ENCODE results near the gene MITF. TPM values are rescaled to one million over a fixed set of nuclear protein-coding genes. Genes with fewer than 3 reads are reported as not detected.

The MITF gene
- polyA plus RNA-seq, 1 donor from 2014 or later, result not detected

GRCh38 chr3:69764861-69765260 lies 25.6 kb downstream of the MITF start:
- H3K27ac ChIP-seq (ENCODE audit: low read length), result no peak overlapping the region
- H4K20me1 ChIP-seq (ENCODE audit: insufficient read depth), result no peaks in the 10 kb centered on the region
- no peak overlapping the region for H2AFZ ChIP-seq (ENCODE audit: low read depth, low read length)
- no peaks in the 10 kb centered on the region for H3K9me2 ChIP-seq (ENCODE audit: insufficient read depth, low read length)
- H3K4me2 ChIP-seq (ENCODE audit: low read length), result no peak overlapping the region
- H3K36me3 ChIP-seq (ENCODE audit: insufficient read depth, low read length), result no peaks in the 10 kb centered on the region
- no peaks in the 10 kb centered on the region for H3K79me2 ChIP-seq (replicated peaks; ENCODE audit: insufficient read depth, low read length)
- H3K9ac ChIP-seq (ENCODE audit: low read length), result no peak overlapping the region
- no peaks in the 10 kb centered on the region for H3K9me3 ChIP-seq (ENCODE audit: low read length)
- H3K4me3 ChIP-seq (ENCODE audit: low read length), result no peak overlapping the region
- H3F3A ChIP-seq (ENCODE audit: insufficient read depth, low read length, poor library complexity, severe bottlenecking), result no peaks in the 10 kb centered on the region
- no peak for TF ChIP-seq EP300 (conservative IDR thresholded peaks at IDR 0.05; ENCODE audit: poor library complexity, severe bottlenecking)
- TF ChIP-seq SMC3 (conservative IDR thresholded peaks at IDR 0.05; ENCODE audit: poor library complexity), result no peak
- no peak for TF ChIP-seq REST (IDR thresholded peaks at IDR 0.05; ENCODE audit: borderline replicate concordance)
- TF ChIP-seq CTCF (IDR thresholded peaks at IDR 0.05; ENCODE audit: poor library complexity, severe bottlenecking), result no peak
- TF ChIP-seq POLR2AphosphoS5 (IDR thresholded peaks at IDR 0.05), result no peak
- no peak for TF ChIP-seq MXI1 (conservative IDR thresholded peaks at IDR 0.05; ENCODE audit: poor library complexity, severe bottlenecking)
- TF ChIP-seq TAF1 (IDR thresholded peaks at IDR 0.05; ENCODE audit: low read depth), result no peak
- TF ChIP-seq RAD21 (conservative IDR thresholded peaks at IDR 0.05), result no peak
- no peak for TF ChIP-seq EZH2 (IDR thresholded peaks at IDR 0.05; ENCODE audit: borderline replicate concordance, insufficient read depth, low read length, poor library complexity, severe bottlenecking)
- no peaks in the 10 kb centered on the region for H3K27me3 ChIP-seq (ENCODE audit: insufficient read depth, low read depth, low read length)

GRCh38 chr3:69766638-69767037 lies 27.4 kb downstream of the MITF start:
- Histone ChIP-seq H3K27me3 (ENCODE audit: insufficient read depth, low read depth, low read length) (no peaks in the 10 kb centered on the region), H3F3A (ENCODE audit: insufficient read depth, low read length, poor library complexity, severe bottlenecking) (no peaks in the 10 kb centered on the region), H3K4me3 (ENCODE audit: low read length) (no peak overlapping the region), H3K79me2 (replicated peaks; ENCODE audit: insufficient read depth, low read length) (no peaks in the 10 kb centered on the region), H2AFZ (ENCODE audit: low read depth, low read length) (no peak overlapping the region), H3K36me3 (ENCODE audit: insufficient read depth, low read length) (no peaks in the 10 kb centered on the region), H3K9me3 (ENCODE audit: low read length) (no peaks in the 10 kb centered on the region), H3K4me2 (ENCODE audit: low read length) (no peak overlapping the region), H4K20me1 (ENCODE audit: insufficient read depth) (no peaks in the 10 kb centered on the region), H3K9ac (ENCODE audit: low read length) (no peak overlapping the region), H3K9me2 (ENCODE audit: insufficient read depth, low read length) (no peaks in the 10 kb centered on the region), H3K27ac (ENCODE audit: low read length) (no peak overlapping the region)
- TF ChIP-seq RAD21 (conservative IDR thresholded peaks at IDR 0.05), result no peak
- no peak for TF ChIP-seq EP300 (conservative IDR thresholded peaks at IDR 0.05; ENCODE audit: poor library complexity, severe bottlenecking)
- TF ChIP-seq TAF1 (IDR thresholded peaks at IDR 0.05; ENCODE audit: low read depth), result no peak
- no peak for TF ChIP-seq EZH2 (IDR thresholded peaks at IDR 0.05; ENCODE audit: borderline replicate concordance, insufficient read depth, low read length, poor library complexity, severe bottlenecking)
- no peak for TF ChIP-seq POLR2AphosphoS5 (IDR thresholded peaks at IDR 0.05)
- TF ChIP-seq REST (IDR thresholded peaks at IDR 0.05; ENCODE audit: borderline replicate concordance), result no peak
- no peak for TF ChIP-seq SMC3 (conservative IDR thresholded peaks at IDR 0.05; ENCODE audit: poor library complexity)
- TF ChIP-seq CTCF (IDR thresholded peaks at IDR 0.05; ENCODE audit: poor library complexity, severe bottlenecking), result no peak
- no peak for TF ChIP-seq MXI1 (conservative IDR thresholded peaks at IDR 0.05; ENCODE audit: poor library complexity, severe bottlenecking)
